GM21528 (cell line): ENCODE data around the gene FSHR.

Source experiments
- ATAC-seq: cut with Tn5 transposase; IDR thresholded peaks from one replicate; pipeline ENCODE4 v1.9.1; 2021; ENCODE audit warnings: mild to moderate bottlenecking, moderate library complexity; ENCODE audit not compliant: unreplicated experiment, low FRiP score

Gene FSHR

DNA sequence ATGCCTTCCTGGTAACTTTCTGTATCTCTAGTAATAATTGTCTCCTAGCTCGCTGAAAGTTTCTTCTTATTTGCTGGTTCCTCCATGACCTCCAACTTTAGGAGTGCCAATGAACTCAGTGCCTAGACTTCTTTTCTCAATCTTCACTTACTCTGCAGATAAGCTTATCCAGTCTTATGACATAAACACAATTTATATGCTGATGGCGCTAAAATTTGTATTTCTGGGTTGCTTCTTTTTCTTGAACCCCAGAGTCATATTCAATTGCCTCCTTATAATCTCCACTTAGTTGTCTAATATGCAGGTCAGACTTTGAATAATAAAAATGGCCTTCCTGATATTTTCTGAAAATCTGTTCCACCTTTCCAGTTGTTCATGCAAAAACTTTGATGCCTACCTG lies 182.5 kb downstream of the FSHR start:
- no peak for ATAC-seq

DNA sequence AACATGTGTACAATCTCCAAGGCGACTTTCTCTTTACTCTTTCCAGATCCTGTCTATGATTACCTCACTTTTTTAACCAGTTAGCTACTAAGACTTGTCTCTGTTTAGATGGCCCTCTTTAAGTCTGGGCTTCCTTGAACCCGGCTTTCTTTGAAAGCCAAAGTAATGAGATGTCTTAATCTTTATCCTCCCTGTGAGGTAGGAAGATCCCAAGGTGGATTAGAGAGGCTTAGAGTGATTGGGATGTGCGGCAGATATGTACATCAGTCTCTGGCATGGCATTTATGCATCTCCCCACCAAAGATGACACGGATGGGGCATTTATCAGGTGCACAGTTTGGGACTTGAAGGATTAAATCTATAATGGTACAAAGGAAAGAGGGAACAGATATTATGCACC lies 186.3 kb downstream of the FSHR start:
- no peak for ATAC-seq

DNA sequence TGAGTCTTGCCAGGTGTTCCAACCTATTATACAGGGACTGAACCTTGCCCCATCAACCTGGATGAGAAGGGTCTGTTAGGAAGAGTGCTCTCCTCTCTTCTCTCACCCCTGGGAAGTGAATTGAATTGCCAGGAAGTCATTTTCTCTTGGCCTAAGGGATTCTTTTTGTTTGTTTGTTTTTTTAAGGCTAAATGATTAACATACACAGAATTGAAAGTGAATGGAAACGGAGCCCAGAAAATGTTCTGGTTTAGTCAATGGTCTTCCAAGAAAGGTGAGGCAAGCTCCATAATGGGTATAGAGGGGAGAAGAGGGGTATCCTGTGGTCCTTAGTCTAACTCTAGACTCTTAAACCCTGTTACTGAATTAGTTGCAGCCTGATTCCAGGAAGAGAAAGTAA lies 189.1 kb downstream of the FSHR start:
- ATAC-seq, result no peak

DNA sequence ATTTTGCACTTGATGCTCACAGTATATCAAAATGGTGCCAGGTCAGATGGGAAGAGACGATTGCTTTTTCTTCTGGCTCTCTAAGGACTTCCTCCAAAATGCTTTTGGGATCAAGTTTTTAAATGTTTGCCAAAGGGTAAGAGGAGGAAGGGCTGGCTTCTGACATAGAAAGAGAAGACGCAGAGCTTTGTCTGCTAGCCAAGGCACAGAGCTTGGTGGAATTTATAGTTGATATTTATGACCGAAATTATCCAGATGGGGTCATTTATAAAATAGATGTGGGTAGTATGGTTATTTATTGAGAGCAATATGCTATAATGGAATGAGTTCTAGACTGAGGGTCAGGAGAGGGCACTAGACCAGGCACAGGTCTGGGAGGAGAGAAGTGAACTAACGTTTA lies 193.3 kb downstream of the FSHR start:
- ATAC-seq, result no peak

DNA sequence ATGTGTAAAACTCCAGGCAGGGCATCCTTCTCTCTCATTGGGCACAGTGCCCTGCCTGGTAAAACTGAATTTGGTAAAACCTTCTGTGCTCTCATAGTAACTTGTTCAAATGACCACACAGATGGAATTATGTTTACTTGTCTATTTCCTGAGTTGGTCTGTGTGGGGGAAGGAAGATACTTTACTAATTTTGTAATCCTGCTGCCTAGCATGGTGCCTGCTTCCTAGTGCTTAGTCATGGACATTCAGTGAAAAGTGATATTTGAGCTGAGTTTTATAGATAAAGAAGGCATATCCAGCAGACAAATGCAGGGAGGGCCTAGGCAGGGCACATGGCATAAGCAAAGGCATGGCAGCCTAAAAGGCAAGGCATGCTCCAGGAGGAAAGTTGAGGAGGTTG lies 199.4 kb downstream of the FSHR start:
- ATAC-seq, result no peak

DNA sequence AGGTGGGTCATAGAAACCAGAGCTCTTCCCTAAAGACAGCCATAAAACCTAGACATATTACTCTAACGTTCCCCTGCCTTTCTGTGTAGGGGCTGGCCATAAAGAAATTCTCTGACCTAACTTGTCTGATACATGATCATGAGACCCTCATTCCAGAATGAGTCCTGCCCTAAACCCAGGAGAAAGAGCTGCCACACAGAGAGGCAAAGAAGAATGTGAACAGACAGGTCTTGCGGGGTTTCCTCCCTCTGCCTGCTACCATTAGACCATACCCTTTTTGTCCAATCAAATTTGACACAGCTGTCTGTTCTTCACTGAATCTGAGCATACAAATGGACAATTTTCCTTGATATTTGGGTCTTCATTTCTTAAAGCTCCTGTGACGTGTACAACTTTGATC lies 200.0 kb downstream of the FSHR start:
- no peak for ATAC-seq

DNA sequence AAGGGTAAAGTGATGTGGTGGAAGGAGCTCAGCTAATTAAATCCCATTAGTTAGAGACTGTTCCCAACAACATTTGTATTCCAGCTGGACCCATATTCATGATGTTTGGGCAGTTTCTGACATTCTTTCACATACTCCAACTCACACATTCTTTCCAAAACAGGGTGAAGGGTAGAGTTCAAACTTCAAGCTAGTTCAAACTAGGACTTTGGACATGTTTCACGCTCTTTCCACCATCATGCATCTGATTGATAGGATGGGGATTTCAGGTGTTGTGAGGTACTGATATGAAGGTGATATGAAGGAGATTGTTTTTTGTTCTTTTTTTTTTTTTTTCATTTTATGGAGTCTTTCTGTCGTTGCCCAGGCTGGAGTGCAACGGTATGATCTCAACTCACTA lies 201.7 kb downstream of the FSHR start:
- no peak for ATAC-seq

DNA sequence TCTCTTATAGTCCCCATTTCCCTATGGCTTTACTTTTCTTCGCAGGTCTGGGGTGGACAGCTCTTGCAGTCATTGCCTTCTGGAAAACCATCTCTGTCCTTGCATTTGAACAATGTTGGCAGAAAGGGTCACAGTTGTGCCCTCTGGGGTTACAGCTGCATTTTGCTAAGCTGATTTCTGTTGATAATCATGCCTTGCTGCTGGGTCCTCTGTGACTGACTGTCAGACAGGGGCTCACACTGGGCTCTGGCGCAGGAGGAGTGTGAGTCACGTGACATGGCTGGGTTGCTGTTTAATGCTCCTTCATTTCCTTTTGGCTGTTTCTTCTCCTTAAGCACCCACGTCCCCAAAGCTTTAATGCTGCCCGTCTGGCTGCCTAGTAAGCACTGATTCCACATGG lies 202.2 kb downstream of the FSHR start:
- no peak for ATAC-seq

DNA sequence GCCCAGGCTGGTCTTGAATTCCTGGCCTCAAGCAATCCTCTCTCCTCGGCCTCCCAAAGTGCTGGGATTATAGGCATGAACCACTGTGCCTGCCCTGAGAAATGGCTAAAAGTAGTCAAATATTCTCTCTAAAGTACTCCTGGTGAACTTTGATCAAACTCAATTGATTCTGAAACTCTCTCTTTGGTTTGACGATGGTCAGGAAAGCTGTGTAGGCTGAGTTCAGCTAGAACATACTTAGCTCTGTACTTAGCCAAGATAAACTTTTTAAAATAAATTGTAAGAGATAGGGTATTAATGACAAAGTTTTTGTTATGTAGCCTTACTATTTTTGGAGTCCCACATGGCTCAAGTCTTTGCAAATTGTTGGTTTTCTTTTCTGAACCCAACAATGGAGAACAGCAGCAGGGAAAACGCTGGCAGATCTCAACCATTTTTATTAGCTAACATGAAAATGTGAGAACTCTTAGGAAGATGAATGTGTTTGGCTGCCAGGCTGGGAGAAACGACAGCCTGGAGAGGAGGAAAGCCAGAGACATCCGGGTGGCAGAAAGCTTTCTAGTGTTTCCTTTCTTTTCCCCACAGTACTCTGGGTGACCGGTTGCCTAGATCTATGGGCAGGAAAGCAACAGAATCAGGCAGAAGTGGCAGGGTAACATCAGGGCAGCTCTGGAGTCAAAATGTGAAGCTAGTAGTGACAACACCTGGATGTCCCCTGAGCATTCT lies 205.8 kb downstream of the FSHR start:
- no peak for ATAC-seq

DNA sequence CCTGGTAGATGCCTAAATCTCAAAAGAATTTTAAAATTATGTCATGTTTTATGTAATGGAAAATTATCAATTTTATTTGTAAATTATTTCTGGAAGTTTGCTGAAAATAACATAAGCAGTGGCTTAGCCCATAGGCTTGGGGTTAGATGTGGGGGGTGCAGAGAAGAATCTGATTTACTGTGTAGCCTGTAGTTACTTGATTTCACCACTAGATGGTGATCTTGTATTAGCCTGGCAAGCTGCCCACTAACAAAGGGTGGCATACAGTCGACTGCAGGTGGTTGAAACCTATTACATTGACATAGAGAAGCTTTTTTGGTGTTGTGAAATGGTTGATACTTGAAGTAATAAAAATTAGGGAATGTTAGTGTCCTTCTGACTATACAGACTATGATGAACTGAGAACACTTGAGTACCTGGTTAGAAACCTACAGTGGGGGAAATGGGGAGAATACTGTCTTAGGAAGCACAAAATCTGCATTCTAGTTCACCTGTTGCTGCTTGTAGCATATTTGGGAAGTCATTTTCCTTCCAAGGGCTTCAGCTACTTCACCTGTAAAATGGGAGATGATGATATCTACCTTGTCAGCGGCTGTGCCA lies 207.8 kb downstream of the FSHR start:
- ATAC-seq, result peak; percentile 93

DNA sequence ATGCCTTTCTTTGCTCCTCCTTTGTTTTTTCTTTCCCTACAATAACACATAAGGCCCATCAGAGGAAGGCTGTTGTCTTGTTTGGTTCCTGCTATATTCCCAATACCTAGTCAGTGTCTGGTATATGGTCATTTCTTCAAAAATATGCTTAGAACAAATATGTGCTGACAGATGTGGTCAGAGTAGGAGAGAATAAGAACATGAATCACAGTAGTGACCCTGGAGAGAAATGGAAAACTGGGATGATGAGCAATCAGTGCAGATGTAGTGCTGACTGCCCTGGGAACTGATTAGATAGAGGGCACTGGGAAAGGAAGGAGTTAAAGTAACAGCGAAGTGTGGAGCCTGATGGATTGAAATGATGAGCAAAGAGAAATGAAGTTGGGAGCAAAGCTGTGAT lies 209.4 kb downstream of the FSHR start:
- ATAC-seq, result no peak

DNA sequence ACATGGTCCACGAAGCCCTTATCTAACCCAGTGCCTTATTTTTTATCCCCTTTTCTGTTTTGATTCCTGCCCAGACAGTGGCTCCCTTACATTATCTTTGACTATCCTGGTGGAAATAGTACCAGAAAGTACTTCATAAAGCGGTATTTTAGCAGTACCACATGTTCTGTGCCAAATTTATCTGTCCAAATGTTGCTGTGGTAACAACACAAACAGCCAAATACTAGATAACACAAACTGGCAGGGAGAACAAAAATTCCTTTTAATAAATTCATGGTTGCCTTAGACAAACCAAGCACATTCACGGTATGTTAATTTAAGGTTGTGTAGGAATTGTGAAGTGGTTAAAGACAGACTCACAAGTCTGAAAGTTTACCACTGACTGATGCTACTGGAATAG lies 210.9 kb downstream of the FSHR start:
- ATAC-seq, result no peak

DNA sequence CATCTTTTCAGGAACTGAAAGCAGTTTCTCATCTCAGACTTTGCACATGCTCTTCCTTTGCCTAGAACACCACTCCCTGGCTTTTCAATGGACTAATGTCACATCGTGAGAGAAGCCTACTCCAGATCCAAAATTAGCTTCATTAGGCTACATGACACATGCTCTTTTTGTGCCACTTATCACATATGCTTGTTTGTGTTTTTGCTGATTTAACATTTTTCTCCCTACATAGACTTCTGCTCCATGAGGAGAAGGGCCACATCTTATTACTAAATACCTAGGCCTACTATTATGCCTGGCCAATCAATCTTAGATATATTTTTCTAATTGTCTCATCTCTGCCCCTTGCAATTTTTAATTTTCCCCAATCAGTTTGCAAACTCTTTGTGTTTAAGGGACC lies 212.4 kb downstream of the FSHR start:
- ATAC-seq, result no peak

DNA sequence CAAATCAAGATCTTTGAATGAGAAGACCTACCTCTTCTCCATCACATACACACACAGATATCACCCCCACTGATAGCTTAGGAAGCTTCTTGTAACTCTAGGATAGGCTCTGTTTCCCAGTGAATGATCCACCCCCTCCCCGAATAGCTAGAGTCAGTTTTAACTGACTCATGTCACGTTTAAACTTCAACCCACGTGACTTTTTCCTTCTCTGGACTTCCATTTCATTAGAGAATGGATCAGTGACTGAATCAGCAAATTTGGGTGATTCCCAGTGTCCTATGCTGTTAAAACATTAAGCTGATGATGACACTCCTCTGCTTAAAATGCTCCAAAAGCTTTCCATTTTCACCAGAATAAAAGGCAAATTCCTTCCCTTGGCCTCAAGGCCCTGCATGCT lies 212.9 kb downstream of the FSHR start:
- ATAC-seq, result no peak

DNA sequence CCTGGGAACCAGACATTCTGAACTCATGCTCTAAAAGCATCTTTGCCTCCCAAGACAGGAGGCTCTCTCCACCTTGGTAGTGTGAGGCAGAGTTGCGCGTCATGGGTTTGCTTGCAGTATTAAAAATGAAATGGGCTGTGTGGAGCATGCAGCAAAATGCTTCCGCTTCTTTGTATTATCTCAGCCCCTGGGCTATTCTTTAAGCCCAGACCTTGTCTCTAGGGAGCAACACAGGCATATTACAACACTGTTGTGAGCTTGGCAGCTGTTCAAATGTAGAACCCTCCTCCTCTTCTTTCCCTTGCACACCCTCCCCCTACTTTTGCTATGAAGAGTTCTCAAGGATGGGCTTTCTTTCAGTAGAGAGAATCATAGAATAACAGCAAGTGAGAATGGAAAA lies 213.7 kb downstream of the FSHR start:
- ATAC-seq, result no peak

DNA sequence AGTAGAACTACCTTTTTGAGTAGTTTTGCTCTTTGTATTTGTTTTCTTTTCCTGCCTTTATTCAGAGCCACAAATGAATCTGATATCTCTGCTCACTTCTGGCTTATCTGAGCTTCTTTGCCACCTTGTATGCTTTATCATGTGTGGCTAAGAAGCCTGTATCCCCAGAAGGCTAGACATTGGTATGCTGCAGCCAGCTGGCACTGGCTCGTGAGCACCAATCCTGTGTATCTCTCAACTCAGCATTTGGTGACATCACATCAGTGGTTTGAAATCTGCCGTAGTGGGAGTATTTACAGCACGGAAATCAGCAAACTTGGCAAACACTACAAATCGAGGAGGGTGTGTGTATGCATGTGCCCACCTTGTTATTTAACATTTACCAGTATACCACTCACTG lies 215.1 kb downstream of the FSHR start:
- ATAC-seq, result no peak

DNA sequence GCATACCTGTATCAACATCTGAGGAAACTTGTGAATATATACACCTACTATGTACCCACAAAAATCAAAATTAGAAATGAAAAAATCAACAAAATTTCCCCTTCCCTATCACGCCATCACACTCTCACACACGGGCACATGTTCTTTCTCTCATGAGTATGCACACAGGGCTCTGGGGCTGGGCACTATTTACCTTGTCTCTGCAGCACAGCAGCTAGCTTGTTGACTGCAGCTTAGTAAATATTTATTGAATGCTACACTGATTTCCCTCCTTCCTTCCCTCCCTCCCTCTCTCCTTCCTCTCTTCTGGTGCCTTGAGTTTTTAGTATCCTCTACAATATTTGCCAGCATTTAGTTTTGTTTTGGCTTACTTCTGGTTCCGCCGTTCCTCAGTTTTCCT lies 216.1 kb downstream of the FSHR start:
- ATAC-seq, result no peak

DNA sequence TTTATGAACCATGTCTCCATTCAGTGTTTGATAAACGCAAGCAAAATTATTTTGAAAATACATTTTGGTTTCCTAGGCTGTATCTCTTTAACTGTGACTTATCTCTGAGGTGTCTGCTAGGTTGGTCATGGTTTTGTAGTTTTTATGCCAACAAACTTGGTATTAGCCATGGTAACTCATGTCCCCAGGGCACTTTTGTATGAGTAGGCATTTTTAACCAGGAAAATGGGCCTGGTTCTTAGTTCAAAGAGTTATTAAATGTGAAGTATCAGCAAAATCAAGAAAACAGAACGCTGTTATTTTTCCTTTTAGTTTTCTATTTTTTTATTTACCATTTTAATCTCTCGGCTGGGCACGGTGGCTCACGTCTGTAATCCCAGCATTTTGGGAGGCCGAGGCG lies 219.5 kb downstream of the FSHR start:
- no peak for ATAC-seq

DNA sequence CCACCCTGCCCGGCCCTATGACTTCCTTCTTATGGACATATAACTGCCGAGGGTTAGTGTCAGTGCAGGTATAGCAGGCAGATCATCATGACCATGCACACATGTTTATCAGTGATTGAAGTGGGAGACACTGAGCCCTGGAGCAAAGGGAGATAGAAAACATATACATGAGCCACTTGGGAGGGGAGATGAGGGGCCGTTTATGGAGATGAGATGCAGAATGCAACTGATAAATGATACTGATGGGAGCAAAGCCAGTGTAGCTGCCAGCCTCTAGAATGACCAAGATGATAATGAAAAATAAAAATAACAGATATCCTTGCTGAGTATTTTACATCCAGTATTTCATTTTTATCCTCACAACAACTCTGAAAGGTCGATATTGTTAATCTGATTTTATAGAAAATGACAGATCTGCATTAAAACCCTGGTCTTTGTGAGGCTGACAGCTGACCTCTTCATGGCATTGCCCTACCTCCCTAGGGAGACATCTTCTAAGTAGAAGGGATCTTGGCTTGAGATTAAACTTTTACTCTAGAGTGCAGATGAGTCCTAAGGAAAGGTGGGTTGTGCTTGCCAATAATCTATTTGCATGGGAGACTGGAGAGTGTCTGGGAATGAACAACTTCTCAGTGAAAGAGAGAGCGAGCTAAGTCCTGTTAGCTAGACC lies 220.4 kb downstream of the FSHR start:
- ATAC-seq, result no peak

DNA sequence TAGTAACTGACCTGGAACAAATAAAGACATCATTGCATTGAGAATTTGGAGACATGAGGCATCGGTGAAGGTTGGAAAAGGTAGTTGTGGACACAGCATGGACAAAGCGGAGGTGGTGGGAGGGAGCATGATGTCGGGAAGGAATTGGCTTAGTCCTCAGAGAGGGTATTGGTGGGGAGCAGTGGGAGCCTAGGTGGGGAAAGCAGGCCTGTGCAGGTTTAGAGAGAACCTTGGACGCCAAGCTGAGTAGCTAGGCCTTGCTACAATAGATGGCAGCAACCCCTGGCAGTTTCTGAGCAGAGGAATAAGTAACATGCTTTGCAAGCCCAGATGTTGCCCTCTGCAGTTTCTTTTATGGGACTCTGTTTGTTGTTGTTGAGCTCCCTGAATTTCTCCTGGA lies 221.6 kb downstream of the FSHR start:
- ATAC-seq, result no peak

DNA sequence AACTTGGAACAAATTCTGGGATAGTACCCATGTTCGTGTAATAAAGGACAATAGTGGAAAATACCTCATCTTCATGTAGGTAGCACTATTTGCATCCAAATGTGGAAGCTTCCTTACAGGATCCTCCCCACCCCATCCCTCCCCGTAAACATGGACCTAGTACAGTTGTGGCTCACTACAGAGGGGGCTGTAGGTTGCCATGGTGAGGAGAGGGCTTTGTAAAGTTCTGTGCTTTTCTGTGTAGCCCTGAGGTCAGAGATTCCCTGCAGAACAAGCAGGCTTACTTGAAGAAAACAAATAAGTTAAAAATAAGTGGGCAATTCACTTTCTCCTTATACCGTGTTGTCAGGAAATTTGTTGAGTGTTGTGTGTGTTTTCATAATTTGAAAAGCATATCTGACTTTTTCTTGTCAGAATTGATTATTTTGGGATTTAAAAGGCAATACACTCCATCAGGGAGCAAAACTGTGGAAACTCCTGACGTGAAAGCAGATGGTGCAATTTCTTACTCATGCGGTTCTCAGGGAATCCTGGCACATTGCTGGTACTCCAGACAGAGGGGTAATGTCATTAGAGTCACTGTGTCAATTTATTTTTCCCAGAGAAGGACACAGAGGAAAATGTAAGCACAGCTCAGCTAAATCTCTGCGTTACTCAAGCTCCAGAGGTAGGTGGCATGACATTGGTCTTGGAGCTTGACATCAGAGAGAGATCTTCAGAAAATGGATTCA lies 224.6 kb downstream of the FSHR start:
- ATAC-seq, result no peak
